Amniotic epithelial cell (primary cell): ENCODE results near the gene TBL3.
"Not testable (repeated sequence)": the region's sequence is repeated elsewhere in the genome, so short reads cannot be mapped to it uniquely, and the experiment has no call there.

Source experiments
- DNase-seq: peaks from one replicate; pipeline ENCODE4 v3.0.0-alpha.2; 2010; ENCODE audit warnings: low read depth

Gene TBL3

DNA sequence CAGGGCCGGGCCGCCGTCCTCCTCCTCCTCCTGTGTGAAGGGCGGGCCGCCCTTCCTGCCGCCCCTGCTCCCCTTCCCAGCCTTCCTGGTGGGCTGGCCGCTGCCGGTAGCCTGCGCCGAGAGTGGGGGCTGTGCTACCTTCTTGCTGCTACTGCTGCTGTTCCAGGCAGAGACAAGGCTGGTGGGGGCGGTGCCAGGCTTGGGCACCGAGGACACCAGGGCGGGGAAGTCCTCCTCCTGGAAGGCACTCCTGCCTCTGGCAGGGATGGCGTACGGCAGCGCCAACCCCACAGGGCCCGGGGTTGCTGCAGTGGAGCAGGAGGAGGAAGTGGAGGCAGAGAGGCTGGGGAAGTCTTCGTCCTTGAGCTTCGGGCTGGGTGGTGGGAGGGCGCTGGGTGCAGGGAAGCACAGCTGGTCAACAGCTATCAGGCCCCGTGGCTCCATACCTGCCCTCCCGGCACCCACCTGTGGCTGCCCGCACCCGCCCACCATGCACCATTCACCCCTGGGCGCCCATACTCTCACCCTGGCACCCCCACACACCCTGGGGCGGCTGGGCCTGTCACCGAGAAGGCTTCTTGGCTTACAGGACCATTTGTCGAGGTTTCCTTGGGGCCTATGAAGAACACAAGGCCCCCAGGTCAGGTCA lies 28.1 kb downstream of the TBL3 start:
- DNase-seq, result no peak

DNA sequence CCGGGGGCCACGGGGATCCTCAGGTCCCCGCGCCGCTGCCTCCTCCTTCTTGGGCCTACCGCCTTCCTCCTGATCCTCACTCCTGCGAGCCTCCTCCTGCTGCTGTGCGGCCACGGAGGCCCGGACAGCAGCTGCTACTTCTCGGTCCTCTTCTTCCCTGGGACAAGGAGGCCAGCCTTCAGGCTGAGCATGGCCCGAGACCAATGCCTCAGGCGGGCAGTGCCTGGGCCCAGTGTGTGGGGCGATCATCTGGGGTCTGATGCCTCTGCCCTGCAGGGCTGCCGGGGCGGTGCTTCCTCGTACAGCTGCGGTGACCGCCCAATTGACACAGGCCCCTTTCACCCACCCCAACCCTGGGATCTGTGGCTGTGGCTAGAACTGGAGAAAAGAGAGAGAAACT lies 29.2 kb downstream of the TBL3 start:
- no peak for DNase-seq

DNA sequence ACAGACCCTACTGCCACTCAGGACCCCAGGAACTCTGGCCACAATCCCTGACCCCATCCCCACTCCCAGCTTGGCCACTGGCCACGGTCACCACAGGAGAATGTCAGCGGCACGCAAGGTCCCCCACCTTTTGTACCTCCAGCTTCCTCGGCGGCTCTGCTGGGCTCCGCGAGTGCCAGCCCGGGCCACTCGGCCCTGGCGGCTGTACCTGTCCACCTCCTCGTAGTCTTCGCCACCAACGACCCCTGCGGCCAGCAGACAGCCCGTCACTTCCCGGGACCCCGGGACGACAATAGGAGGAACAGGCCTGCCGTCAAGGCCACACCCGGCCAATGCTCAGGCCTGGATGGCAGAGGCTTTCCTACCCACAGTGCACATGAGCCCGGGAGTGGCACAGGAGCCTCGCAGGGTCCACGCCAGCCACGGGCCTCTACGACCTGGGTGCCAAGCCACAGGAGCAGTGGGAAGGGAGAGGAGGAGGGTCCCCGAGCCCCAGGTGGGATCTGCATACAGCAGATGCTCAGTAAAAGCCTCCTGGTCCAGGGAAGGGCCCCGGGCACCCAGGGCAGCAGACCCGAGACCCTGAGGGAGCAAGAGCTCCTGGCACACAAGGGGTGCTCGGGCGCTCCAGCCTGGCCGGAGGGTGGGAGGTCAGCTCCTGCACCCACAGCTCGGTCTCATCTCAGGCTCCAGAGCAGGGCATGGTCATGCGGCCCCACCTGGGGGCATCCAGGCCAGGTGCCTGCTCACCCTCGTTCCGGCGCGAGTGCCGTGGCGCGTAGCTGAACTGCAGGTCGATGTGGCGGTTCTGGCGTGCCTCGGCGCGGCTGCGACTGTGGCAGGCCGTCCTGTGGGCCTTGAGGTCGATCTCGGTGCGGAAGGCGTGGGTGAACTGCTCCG lies 29.9 kb downstream of the TBL3 start:
- no peak for DNase-seq

DNA sequence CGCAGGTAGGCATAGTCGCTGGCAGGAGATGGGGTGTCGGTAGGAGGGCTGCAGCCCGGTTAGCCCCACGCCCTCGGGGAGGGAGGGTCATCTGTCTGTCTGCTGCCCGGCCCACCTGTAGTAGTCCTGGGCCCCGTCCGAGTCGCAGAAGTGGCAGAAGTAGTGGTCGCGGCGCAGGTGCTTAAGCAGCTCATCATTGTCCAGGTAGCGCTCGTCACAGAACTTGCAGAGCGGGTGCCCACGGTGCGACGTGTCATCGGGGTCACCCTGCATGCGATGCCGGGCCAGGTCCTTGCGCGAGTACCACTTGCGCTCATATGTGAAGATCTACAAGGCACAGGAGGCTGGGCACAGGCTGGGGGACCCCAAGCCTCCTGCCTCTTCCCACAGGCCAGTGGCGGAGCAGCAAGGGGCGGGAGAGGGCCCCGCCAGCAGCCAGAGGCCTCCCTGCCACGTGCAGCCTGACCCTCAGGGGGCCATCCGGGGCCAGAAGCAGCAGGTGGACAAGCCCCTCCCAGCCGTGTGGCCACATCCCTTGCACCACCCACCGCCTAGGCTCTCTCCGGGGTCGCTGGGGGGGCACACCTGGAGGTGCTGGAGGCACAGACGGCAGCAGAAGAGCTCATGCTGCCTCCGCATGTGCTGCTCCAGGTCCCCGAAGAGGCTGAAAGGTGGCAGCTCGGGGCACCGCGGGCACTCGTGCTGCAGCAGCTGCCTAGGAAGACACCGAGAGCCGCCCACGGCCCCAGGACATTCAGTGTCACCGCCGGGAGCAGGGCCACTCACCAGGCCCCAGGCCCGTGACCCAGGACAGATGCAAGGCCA lies 30.8 kb downstream of the TBL3 start:
- no peak for DNase-seq

DNA sequence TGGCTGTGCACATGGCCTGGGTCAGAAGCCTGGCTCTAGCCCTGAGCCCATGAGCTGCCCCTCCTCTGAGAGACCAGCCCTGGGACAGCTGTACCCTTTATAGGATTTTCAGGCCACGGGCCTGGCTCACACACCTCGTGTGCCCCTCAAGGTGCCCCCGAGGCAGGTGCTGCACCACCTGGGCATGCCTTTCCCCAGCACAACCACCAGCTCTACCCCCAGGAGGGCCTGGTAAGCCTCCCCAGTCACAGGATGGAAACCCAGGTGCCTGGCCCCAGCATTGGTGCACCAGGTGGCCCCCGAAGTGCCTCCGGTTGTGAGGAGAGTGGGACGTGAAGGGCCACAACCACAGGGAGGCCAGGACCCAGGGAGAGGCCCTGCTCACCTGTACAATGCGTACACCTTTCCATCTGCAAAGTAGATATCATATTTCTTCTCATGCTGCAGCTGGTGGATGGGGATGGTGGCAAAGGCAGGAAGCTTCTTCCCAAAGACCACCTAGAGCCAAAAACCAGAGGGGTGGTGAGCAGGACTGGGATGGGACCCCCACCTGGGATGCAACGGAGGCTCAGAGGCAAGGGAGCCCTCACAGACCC lies 31.5 kb downstream of the TBL3 start:
- DNase-seq, result no peak

DNA sequence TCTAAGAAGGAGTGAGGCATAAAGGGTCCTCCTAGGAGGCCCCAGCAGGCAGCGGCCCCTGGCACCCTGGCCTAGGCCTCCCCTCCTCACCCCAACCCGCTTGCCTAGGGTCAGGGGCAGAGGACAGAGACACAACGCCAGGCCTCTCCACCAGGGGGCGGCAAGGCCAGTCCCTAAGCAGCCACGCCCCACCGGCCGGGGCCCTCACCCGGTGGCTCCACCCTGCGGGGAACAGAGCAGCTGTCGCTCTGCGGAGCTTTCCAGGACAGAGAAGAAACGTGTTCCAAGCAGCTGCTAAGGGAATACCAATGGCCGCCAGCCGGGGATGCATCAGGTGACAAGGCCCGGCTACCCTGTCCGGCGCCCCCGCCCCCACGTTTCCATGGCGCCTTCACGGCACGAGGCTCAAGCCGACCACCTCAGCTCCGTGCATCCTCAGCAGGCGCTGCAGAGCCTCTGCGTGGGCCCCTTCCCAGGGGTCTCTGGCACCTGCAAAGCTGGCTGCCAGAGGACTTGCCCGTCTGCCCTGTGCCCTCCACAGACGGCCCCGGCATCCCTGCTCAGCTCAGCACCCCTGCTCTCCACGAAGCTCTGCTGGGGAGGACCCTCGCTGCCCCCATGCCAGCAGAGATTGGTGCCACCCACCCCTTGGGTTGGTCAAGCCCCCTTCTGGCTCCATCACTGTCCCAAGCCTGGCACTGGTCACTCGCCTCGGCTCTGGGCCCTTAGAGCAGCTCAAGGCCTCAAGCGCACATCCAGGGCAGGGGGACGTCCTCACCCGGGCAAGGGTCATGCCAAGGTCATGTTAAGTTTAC lies 32.2 kb downstream of the TBL3 start:
- peak; percentile 65 for DNase-seq

DNA sequence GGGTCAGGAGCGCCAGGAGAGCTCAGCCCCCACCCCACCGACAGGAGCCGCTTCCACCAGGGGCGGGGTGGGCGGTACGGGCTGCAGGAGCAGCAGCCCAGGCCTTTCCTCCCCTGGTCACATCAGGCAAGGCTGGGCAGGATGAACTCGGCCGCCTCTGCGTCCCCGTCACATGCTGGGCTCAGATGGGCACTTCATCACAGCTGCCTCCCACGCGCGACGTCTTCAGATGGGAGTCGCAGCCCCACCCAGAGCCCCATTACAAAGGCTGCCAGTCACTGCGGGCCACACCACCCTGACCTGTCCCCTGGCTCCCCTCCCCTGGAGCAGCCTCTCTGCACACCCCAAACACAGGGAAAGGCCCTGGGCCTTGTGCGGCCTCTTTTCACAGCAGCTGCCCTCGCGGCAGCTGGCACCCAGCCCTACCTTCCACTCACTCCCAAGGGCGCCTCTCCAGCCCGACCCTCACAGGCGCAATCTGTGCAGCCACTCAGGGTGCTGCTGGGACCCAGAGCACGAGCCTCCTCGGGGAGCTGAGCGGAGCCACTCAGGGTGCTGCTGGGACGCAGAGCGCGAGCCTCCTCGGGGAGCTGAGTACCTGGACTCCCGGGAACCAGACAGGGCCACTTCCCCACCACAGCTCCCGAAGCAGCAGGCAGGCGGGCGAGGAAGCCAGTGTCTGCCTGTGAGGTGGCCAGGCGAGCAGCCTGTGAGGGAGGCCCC lies 33.1 kb downstream of the TBL3 start:
- DNase-seq, result no peak

DNA sequence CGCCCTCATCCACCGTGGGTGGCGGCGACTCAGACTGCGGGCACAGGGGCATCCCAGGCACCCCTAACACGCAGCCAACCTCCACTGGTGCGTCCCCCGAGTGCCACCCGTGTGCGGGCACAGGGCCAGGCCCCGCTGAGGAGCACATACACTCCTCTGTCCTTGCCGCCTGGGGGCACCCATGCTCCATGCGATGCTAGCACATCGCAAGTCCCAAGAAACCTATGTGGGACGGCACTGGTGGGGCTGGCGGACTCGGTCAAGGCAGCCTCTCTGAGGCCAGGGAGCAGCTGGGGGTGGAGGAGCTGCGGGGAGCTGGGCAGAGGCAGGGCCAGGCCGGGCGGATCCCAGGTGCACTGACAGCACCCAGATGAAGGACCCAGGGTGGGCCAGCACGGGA lies 33.8 kb downstream of the TBL3 start:
- no peak for DNase-seq

DNA sequence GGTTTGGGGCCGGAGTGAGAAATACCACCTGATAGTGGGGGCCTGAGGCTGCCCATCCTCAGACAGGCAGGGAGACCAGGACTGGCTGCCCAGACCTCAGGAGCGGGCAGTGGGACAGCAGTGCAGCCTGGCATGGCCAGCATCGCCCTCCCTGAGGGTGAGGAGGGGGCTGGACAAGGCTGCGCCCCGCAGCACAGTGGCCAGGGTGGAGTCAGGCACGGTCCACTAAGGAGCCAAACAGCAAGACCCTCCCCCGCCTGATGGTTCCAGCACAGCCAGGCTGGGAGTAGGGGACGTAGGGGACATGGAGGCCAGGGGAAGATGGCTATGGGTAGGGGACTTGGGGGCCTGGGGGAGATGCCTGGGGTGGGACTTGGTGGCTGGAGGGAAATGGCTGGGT lies 34.5 kb downstream of the TBL3 start:
- DNase-seq, result no peak

DNA sequence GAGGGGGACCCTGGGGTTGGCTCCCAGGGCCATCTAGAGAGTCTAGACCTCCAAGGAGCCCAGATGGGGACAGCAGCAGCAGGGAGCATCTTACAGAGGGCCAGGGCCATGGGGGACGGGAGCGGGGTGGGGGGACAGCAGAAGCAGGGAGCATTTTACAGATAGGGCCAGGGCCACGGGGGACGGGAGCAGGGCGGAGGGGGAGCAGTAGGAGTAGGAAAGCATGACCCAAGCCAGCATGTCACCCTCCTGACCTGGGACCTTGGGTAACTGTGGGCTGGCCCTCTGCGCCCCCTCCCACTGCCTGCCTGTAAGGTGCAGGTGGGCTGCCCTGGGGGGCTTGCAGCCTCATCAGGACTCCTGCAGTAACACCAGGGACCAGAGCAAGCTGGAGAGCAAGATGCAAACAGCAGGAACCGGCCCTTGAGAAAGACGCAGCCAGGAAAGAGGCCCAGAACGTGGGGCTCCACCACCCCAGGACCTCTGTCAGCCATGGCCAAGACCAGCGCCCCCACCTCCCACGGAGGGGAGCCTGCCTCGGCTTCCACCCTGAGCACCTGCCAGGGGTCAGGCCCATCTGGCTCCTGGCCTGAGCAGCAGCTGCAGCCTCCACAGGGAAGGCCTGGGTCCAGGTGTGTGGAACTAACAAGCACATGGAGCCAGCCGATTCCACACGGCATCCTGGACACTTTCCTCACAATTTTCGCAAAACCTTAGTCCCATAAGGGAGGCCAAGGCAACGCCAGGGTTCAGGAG lies 35.4 kb downstream of the TBL3 start:
- DNase-seq, result no peak

DNA sequence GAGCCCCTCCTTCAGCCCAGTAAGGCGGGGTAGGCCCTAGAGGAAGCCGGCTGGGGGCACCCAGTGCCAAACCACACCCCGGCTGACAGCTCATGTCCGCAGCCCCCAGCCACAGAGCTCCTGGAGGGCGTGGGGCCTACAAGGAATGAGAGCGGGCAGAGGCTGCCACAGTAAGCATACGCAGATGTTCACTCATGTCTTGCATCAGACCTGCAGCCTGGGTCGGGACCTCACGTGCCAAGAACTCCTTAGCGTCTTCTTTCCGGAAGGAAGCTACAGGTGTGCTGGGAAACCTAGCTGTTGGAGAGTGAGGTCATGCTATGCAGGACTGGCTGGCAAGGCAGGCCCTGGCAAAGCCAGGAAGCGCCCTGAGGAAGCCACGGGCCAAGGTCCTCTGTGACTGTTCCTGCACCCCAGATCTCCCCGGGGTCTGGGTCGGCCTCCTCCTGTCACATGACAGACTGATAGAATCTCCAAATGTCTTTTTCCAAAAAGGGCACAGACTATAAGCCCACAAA lies 36.2 kb downstream of the TBL3 start:
- peak; percentile 92 for DNase-seq

DNA sequence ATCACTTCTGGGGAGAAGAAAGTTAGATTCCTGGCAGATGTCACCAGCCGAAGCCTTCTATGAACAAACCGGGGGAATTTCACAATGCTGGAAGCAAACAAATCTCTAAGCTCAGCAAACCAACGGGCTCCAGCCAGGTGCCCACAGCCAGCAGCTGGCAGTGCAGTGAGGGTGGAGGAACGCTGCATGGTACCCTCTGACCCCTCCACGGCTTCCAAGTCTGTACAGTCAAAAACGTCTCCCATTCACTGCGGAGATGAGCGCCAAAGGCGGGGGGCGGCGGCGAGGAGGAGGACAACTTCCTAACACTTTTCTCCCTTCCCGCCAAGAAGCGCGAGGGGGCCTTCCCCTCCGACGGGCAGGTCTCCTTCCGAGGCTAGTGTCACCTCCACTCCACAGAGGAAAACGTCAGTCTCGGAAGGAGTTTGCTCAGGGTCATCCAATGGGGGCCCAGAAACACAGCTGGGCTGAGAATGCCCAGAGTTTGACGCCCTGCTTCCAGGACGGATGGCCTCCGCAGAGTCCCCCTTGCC lies 36.8 kb downstream of the TBL3 start:
- peak; percentile 65 for DNase-seq

DNA sequence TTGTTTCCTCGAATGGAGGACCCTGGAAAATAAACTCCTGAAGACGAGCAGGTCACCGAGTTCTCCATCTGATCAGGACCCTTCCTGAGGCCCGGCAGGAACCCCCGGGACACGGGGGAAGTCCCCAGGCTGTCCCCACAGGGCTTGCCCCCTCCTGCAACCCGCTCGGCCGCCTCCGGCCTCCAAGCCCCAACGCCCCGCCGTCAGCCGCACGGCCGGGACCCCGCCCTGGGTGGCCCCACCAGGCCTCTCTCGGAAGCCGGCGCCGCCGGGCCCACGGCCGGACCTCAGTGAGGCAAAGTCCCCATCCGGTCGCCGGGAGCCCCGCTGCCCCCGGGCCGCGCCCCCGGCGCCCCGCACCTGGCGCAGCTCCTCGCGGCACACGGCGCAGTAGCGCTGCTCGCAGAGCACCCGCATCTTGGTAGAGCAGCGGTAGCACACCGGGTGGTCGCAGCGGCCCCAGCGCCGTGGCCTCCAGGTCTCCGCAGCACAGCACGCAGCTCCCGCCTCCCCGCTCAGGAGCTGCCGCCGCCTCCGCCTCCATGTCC lies 37.4 kb downstream of the TBL3 start:
- no peak for DNase-seq

DNA sequence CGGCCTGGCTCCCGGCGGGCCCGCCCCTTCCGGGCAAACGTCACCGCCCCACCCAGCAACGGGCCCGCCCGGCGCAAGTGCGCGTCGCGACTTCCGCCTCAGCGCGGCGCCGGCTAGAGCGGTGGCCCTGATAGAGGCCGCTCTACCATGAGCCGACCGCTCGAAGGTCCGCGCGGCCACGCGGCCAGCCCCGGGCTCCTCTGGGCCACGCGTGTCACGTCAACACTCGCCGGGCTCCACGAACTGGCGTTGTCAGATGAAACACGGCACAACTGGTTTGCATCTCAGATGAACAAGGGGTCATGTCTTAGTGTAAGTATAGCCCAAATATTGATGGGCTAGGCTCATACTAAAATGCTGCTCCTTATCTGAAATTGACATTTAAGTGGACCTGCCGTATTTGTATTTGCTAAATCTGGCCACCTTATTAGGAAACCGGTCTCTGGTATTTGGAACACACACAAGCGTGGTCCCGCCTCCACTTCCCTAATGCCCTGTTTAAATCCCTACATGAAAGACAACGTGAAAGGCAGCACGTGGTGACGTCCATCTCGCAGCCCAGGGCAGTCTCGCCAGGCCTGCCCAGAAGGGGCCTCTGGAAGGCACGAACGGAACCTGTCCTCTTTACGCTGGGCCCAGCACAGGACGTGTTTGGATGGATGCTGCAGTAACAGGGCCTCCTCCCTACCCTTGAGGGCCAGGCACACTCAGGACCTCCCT lies 38.1 kb downstream of the TBL3 start, which contains the start of gene ZNF598:
TSS of gene ZNF598 (minus strand) at position 31 of the 720 bp plus-strand sequence.
- peak; percentile 79 for DNase-seq

DNA sequence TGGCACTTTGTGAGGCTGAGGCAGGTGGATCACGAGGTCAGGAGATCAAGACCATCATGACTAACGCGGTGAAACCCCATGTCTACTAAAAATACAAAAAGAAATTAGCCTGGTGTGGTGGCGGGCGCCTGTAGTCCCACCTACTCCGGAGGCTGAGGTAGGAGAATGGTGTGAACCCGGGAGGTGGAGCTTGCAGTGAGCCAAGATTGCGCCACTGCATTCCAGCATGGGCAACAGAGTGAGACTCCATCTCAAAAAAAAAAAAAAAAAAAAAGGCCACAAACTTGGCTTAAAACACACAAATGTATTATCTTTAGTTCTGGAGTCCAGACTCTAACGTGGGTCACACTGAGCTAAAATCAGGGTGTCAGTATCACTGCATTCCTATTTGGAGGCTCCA lies 39.9 kb downstream of the TBL3 start:
- DNase-seq, result not testable (repeated sequence)

DNA sequence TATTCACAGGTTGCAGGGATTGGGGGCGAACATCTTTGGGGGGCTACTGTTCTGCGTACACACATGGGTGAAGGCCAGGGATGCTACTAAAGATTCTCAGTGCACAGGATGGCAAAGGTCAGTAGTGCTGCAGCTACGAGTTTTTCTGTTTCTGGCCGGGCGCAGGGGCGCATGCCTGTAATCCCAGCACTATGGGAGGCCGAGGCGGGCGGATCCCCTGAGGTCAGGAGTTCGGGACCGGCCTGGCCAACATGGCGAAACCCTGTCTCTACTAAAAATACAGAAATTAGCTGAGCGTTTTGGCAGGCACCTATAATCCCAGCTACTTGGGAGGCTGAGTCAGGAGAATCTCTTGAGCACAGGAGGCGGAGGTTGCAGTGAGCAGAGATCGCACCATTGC lies 41.7 kb downstream of the TBL3 start:
- no peak for DNase-seq

DNA sequence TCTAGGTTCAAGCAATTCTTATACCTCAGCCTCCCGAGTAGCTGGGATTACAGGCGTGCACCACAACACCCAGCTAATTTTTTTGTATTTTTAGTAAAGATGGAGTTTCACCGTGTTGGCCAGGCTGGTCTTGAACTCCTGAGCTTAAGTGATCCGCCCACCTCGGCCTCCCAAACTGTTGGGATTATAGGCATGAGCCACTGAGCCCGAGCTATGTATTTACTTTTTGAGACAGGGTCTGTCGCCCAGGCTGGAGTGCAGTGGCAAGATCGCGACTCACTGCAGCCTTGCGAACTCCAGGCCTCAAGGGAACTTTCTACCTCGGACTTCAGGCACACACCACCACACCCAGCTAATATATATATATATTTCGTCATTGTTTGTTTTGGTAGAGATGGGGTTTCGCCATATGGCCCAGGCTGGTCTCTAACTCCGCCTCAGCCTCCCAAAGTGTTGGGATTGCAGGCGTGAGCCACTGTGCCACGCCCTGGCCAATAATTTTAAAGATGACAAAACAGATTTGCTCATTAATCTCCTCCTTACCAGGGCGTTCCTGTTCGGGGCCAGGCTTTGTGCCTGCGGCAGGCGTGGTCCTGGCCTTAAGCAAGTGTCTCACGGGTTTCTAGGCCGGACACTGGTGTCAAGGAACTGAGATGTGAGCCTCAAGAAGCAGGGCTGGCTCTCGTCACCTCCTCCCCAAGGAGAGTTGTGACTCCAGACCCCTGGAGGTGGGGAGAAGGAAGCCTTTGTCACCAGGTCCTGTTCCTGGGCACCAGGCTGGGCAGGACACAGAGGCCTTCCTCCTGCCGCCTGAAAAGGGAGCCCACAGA lies 43.5 kb downstream of the TBL3 start:
- peak; percentile 55 for DNase-seq

DNA sequence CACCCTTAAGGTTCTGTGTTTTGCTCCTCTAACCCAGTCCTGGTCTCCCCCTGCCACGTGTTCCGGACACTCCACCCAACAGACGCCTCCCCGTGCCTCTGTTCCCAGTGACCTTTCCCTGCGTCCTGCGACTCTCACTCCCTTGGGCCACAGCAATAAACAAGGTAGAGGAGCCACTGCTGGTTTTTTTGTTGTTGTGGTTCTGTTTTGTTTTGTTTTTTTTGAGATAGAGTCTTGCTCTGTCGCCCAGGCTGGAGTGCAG lies 44.0 kb downstream of the TBL3 start:
- no peak for DNase-seq
